Left kidney (tissue), 8 donors: ENCODE measurements around the gene A3GALT2. TPM values are rescaled to one million over a fixed set of nuclear protein-coding genes. Genes with fewer than 3 reads are reported as not detected.

Source experiments
- DNase-seq: peaks from one replicate; pipeline ENCODE4 v3.0.0-alpha.2; 2013
- long read RNA-seq, 8 donors: transcript quantifications; one replicate each; lab custom pipeline, GENCODE V29; 2026
- polyA plus RNA-seq: library from polyadenylated mRNA; unstranded; fragments of 120-200 nt; gene quantifications from one replicate; pipeline ENCODE4 v1.2.1, GENCODE V29; 2013; ENCODE audit not compliant: insufficient read length

A3GALT2 gene
- polyA plus RNA-seq: not detected
- long read RNA-seq, donor 1: 0 reads
- long read RNA-seq, donor 2: 0 reads
- long read RNA-seq, donor 3: 0 reads
- long read RNA-seq, donor 4: 0 reads
- long read RNA-seq, donor 5: 0 reads
- long read RNA-seq, donor 6: 0 reads
- long read RNA-seq, donor 7: 0 reads
- long read RNA-seq, donor 8: 0 reads

- DNase-seq: no peak
Measured at GRCh38 chr1:33320619-33321165, at the start of gene A3GALT2. Gene A3GALT2 (minus strand): TSS chr1:33321098. CDS start chr1:33321098, 0 bp downstream.

- DNase-seq: no peak
Measured at GRCh38 chr1:33370301-33370700, 49.4 kb upstream of the A3GALT2 start.

GRCh38 chr1:33369764-33370163 lies 48.9 kb upstream of the A3GALT2 start:
- DNase-seq: no peak

- DNase-seq: no peak
Measured at GRCh38 chr1:33369081-33369480, 48.2 kb upstream of the A3GALT2 start.

GRCh38 chr1:33368431-33368830 lies 47.5 kb upstream of the A3GALT2 start:
- DNase-seq: no peak

GRCh38 chr1:33367485-33368405 lies 46.8 kb upstream of the A3GALT2 start:
- peak; percentile 84 for DNase-seq

- DNase-seq: no peak
Measured at GRCh38 chr1:33366762-33367484, 46.0 kb upstream of the A3GALT2 start.

- DNase-seq: no peak
Measured at GRCh38 chr1:33365560-33365997, 44.7 kb upstream of the A3GALT2 start.

GRCh38 chr1:33364565-33364918 lies 43.6 kb upstream of the A3GALT2 start:
- DNase-seq: no peak

- no peak for DNase-seq
Measured at GRCh38 chr1:33363470-33363861, 42.6 kb upstream of the A3GALT2 start.

GRCh38 chr1:33363021-33363420 lies 42.1 kb upstream of the A3GALT2 start:
- no peak for DNase-seq

- no peak for DNase-seq
Measured at GRCh38 chr1:33361532-33362235, 40.8 kb upstream of the A3GALT2 start.

GRCh38 chr1:33360367-33360766 lies 39.5 kb upstream of the A3GALT2 start:
- no peak for DNase-seq

GRCh38 chr1:33359931-33360330 lies 39.0 kb upstream of the A3GALT2 start:
- no peak for DNase-seq

- DNase-seq: no peak
Measured at GRCh38 chr1:33358795-33359503, 38.1 kb upstream of the A3GALT2 start.

GRCh38 chr1:33358114-33358794 lies 37.4 kb upstream of the A3GALT2 start:
- DNase-seq: no peak

GRCh38 chr1:33357099-33357498 lies 36.2 kb upstream of the A3GALT2 start:
- no peak for DNase-seq

- DNase-seq: no peak
Measured at GRCh38 chr1:33354707-33355316, 33.9 kb upstream of the A3GALT2 start.

- DNase-seq: no peak
Measured at GRCh38 chr1:33353531-33353930, 32.6 kb upstream of the A3GALT2 start.

- no peak for DNase-seq
Measured at GRCh38 chr1:33351281-33351660, 30.4 kb upstream of the A3GALT2 start.
